H9 (cell line): ENCODE results near the gene TMEM250. TPM values are rescaled to one million over a fixed set of nuclear protein-coding genes. Genes with fewer than 3 reads are reported as not detected.

ENCODE experiments used
- DNase-seq: peaks from one replicate; pipeline ENCODE4 v3.0.0-alpha.2; 2017
- H2AFZ ChIP-seq: one replicate; pipeline ENCODE4 v1.6.1; 2013; ENCODE audit warnings: mild to moderate bottlenecking, low read length, control low read depth, moderate library complexity
- H2AK5ac ChIP-seq: 2 replicates; pipeline ENCODE4 v1.6.1; 2013; ENCODE audit warnings: low read length, control low read depth, mixed read lengths; ENCODE audit not compliant: insufficient read length
- H2BK120ac ChIP-seq: one replicate; pipeline ENCODE4 v1.6.1; 2013; ENCODE audit warnings: low read depth, mild to moderate bottlenecking, low read length, control low read depth, inconsistent platforms; ENCODE audit not compliant: poor library complexity, severe bottlenecking
- H2BK12ac ChIP-seq: 2 replicates; pipeline ENCODE4 v1.6.1; 2013; ENCODE audit warnings: low read length, control low read depth, mixed read lengths, low read depth; ENCODE audit not compliant: insufficient read length
- H2BK15ac ChIP-seq: 2 replicates; pipeline ENCODE4 v1.6.1; 2013; ENCODE audit warnings: low read depth, low read length, control low read depth
- H2BK20ac ChIP-seq: one replicate; pipeline ENCODE4 v1.6.1; 2013; ENCODE audit warnings: low read depth, mild to moderate bottlenecking, low read length, control low read depth, inconsistent platforms; ENCODE audit not compliant: poor library complexity, severe bottlenecking
- H2BK5ac ChIP-seq: 2 replicates; pipeline ENCODE4 v1.6.1; 2013; ENCODE audit warnings: low read length, control low read depth, mixed read lengths; ENCODE audit not compliant: insufficient read length
- H3K14ac ChIP-seq: 2 replicates; pipeline ENCODE4 v1.6.1; 2013; ENCODE audit warnings: low read length, control low read depth; ENCODE audit not compliant: insufficient read depth
- H3K18ac ChIP-seq: 2 replicates; pipeline ENCODE4 v1.6.1; 2013; ENCODE audit warnings: low read depth, mild to moderate bottlenecking, mixed read lengths, low read length, control low read depth; ENCODE audit not compliant: insufficient read length
- H3K23ac ChIP-seq: 2 replicates; pipeline ENCODE4 v1.6.1; 2013; ENCODE audit warnings: low read length, control low read depth, mixed read lengths, low read depth; ENCODE audit not compliant: insufficient read length
- H3K23me2 ChIP-seq: 2 replicates; pipeline ENCODE4 v1.6.1; 2013; ENCODE audit warnings: low read depth, mild to moderate bottlenecking, mixed read lengths, low read length, control low read depth; ENCODE audit not compliant: insufficient read length, poor library complexity, severe bottlenecking
- H3K27ac ChIP-seq: 2 replicates; pipeline ENCODE4 v1.5.1; 2013; ENCODE audit warnings: low read length, control low read depth, mixed read lengths, low read depth; ENCODE audit not compliant: insufficient read length
- H3K27me3 ChIP-seq: 2 replicates; pipeline ENCODE4 v1.6.1; 2013; ENCODE audit warnings: low read length, control low read depth, inconsistent platforms; ENCODE audit not compliant: insufficient read depth
- H3K4ac ChIP-seq: 2 replicates; pipeline ENCODE4 v1.6.1; 2013; ENCODE audit warnings: low read depth, mild to moderate bottlenecking, control low read depth, inconsistent platforms, low read length, moderate library complexity
- H3K4me1 ChIP-seq: 2 replicates; pipeline ENCODE4 v1.6.1; 2013; ENCODE audit warnings: low read length, control low read depth, inconsistent platforms; ENCODE audit not compliant: insufficient read depth
- H3K4me2 ChIP-seq: 2 replicates; pipeline ENCODE4 v1.6.1; 2013; ENCODE audit warnings: low read length, control low read depth, mixed read lengths; ENCODE audit not compliant: insufficient read length, insufficient read depth
- H3K56ac ChIP-seq: 2 replicates; pipeline ENCODE4 v1.6.1; 2013; ENCODE audit warnings: low read depth, mild to moderate bottlenecking, mixed read lengths, low read length, control low read depth; ENCODE audit not compliant: insufficient read length
- H3K79me1 ChIP-seq: 2 replicates; pipeline ENCODE4 v1.6.1; 2013; ENCODE audit warnings: low read depth, mild to moderate bottlenecking, moderate library complexity, low read length, control low read depth, inconsistent platforms; ENCODE audit not compliant: insufficient read depth, poor library complexity, severe bottlenecking
- H3K79me2 ChIP-seq: 2 replicates; pipeline ENCODE4 v1.6.1; 2013; ENCODE audit warnings: low read length, control low read depth, inconsistent platforms; ENCODE audit not compliant: insufficient read depth
- H3K9ac ChIP-seq: 2 replicates; pipeline ENCODE4 v1.6.1; 2013; ENCODE audit warnings: low read length, control low read depth, mixed read lengths; ENCODE audit not compliant: insufficient read length; ENCODE audit errors: extremely low read depth
- H3K9me3 ChIP-seq: one replicate; pipeline ENCODE4 v1.6.1; 2013; ENCODE audit warnings: low read depth, low read length, inconsistent platforms; ENCODE audit not compliant: control insufficient read depth
- H3T11ph ChIP-seq: one replicate; pipeline ENCODE4 v1.6.1; 2013; ENCODE audit warnings: mild to moderate bottlenecking, low read length, control low read depth, inconsistent platforms
- H4K20me1 ChIP-seq: one replicate; pipeline ENCODE4 v1.6.1; 2013; ENCODE audit not compliant: control insufficient read depth, insufficient read length, insufficient read depth
- H4K5ac ChIP-seq: 2 replicates; pipeline ENCODE4 v1.6.1; 2013; ENCODE audit warnings: low read depth, mild to moderate bottlenecking, mixed read lengths, low read length, control low read depth; ENCODE audit not compliant: insufficient read length
- H4K8ac ChIP-seq: replicated peaks from 2 replicates; pipeline ENCODE4 v1.6.1; 2013; ENCODE audit warnings: low read length, control low read depth, mixed read lengths, low read depth; ENCODE audit not compliant: insufficient read length
- H4K91ac ChIP-seq: 2 replicates; pipeline ENCODE4 v1.6.1; 2013; ENCODE audit warnings: low read depth, mild to moderate bottlenecking, moderate library complexity, mixed read lengths, low read length, control low read depth; ENCODE audit not compliant: insufficient read length
- H3K27ac Mint-ChIP-seq, 3 experiments: 2 replicates in 2 of 3; 3 replicates in 1 of 3; pipeline ENCODE4 v1.8.0; 2020 to 2021; ENCODE audit warnings: mixed read lengths in 3 of 3, mild to moderate bottlenecking in 1 of 3, moderate library complexity in 1 of 3
- H3K27me3 Mint-ChIP-seq: 2 replicates; pipeline ENCODE4 v1.8.0; 2021; ENCODE audit warnings: low read depth, mild to moderate bottlenecking, moderate library complexity, mixed read lengths
- H3K36me3 Mint-ChIP-seq, 3 experiments: 2 replicates in 2 of 3; 3 replicates in 1 of 3; pipeline ENCODE4 v1.8.0; 2020 to 2021; ENCODE audit warnings: low read depth in 3 of 3, mixed read lengths in 3 of 3; ENCODE audit not compliant: insufficient read depth in 1 of 3
- H3K4me1 Mint-ChIP-seq, 2 experiments: 2 replicates each; pipeline ENCODE4 v1.8.0; 2020; ENCODE audit warnings: mixed read lengths in 2 of 2
- H3K4me3 Mint-ChIP-seq, 2 experiments: 2 replicates in 1 of 2; 3 replicates in 1 of 2; pipeline ENCODE4 v1.8.0; 2020 to 2021; ENCODE audit warnings: mild to moderate bottlenecking in 2 of 2, mixed read lengths in 2 of 2, moderate library complexity in 1 of 2
- H3K9me3 Mint-ChIP-seq, 2 experiments: 2 replicates in 1 of 2; 3 replicates in 1 of 2; pipeline ENCODE4 v1.8.0; 2020; ENCODE audit warnings: mild to moderate bottlenecking in 2 of 2, mixed read lengths in 2 of 2, moderate library complexity in 1 of 2
- WGBS: extraction: QIAGEN DNeasy Blood & Tissue Kit; methylation state at CpG from one replicate; pipeline ENCODE4 v1.1.7; 2013; ENCODE audit warnings: missing lambda C conversion rate, low lambda C conversion rate, mixed read lengths; ENCODE audit not compliant: insufficient read length; ENCODE audit errors: extremely low coverage; 5-methylcytosine and 5-hydroxymethylcytosine counted together
- total RNA-seq: library from RNA; stranded (reverse); gene quantifications from 2 replicates; pipeline ENCODE4 v1.2.1, GENCODE V29; 2021
- TF ChIP-seq, protein P1 (sequence below): fragments of 200-600 bp; sonication (generic); conservative IDR thresholded peaks from 3 replicates; pipeline ENCODE4 v1.8.0; 2021; ENCODE audit warnings: antibody characterized with exemption, mild to moderate bottlenecking

The TMEM250 gene
- total RNA-seq, 1 experiment from 2014 or later, result 48.1 TPM

DNA sequence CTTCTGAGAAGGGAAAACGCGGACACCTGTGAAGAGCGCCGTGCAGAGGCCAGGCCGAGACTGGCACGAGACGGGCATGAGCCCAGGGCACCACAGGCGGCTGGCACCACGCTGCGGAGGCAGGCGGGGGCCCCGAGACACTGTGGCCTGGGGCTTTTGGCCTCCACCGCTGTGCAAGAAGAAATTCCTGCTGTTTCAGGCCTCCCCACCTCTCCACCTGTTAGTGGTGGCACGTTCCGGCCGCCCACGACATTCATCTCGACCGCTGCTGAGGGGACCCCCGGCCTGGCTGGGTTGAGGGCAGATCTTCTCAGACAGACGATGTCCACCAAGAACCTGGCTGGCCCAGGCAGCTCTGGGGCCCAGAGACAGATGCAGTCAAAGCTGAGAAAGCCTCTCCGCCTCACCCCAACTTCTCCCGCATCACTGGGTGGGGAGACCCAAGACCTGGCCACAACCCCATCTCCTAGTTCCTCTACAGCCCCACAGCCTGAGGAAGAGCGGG lies 35.1 kb downstream of the TMEM250 start:
- no peaks in the 10 kb centered on the region for H3K79me2 ChIP-seq
- Mint-ChIP-seq H3K9me3 (no peaks in the 10 kb centered on the region), H3K36me3 (no peaks in the 10 kb centered on the region), H3K4me1 (peaks cover 9 to 16% of the 10 kb centered on the region in 2 experiments), H3K27ac (no peak overlapping the region), H3K4me3 (no peak overlapping the region), H3K27me3 (no peaks in the 10 kb centered on the region)
- no peak overlapping the region for H2BK120ac ChIP-seq
- H2AFZ ChIP-seq, result no peak overlapping the region
- H3K56ac ChIP-seq, result no peak overlapping the region
- TF ChIP-seq, protein P1, sequence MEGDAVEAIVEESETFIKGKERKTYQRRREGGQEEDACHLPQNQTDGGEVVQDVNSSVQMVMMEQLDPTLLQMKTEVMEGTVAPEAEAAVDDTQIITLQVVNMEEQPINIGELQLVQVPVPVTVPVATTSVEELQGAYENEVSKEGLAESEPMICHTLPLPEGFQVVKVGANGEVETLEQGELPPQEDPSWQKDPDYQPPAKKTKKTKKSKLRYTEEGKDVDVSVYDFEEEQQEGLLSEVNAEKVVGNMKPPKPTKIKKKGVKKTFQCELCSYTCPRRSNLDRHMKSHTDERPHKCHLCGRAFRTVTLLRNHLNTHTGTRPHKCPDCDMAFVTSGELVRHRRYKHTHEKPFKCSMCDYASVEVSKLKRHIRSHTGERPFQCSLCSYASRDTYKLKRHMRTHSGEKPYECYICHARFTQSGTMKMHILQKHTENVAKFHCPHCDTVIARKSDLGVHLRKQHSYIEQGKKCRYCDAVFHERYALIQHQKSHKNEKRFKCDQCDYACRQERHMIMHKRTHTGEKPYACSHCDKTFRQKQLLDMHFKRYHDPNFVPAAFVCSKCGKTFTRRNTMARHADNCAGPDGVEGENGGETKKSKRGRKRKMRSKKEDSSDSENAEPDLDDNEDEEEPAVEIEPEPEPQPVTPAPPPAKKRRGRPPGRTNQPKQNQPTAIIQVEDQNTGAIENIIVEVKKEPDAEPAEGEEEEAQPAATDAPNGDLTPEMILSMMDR, result no peak
- H3K4me1 ChIP-seq, result no peaks in the 10 kb centered on the region
- H3K27me3 ChIP-seq, result no peaks in the 10 kb centered on the region
- no peak overlapping the region for H4K8ac ChIP-seq
- H4K5ac ChIP-seq, result no peak overlapping the region
- H3K23me2 ChIP-seq, result no peaks in the 10 kb centered on the region
- no CpG with 5 or more reads among the region's 24 CpGs for WGBS
- no peak overlapping the region for H2AK5ac ChIP-seq
- no peak overlapping the region; the same call in 1 of the 2 replicates for H3K14ac ChIP-seq
- no peaks in the 10 kb centered on the region for H4K20me1 ChIP-seq
- H2BK20ac ChIP-seq, result no peak overlapping the region
- H2BK5ac ChIP-seq, result no peak overlapping the region
- peak; percentile 15 for DNase-seq
- H3K9ac ChIP-seq, result no peak overlapping the region
- no peak overlapping the region for H3T11ph ChIP-seq
- no peak overlapping the region for H3K23ac ChIP-seq
- H4K91ac ChIP-seq, result no peak overlapping the region
- H3K4ac ChIP-seq, result no peak overlapping the region
- H2BK15ac ChIP-seq, result no peak overlapping the region
- no peak overlapping the region for H2BK12ac ChIP-seq
- no peaks in the 10 kb centered on the region for H3K79me1 ChIP-seq
- H3K4me2 ChIP-seq, result no peak overlapping the region
- H3K9me3 ChIP-seq, result no peaks in the 10 kb centered on the region
- no peak overlapping the region for H3K18ac ChIP-seq
- no peak overlapping the region for H3K27ac ChIP-seq
